ENCODE results near the gene MYL4. TPM values are rescaled to one million over a fixed set of nuclear protein-coding genes. Genes with fewer than 3 reads are reported as not detected.
"Not testable (repeated sequence)": the region's sequence is repeated elsewhere in the genome, so short reads cannot be mapped to it uniquely, and the experiment has no call there.

The MYL4 gene
- total RNA-seq, 8 experiments from 2014 or later = 0.71 TPM; not detected in 7

- in situ Hi-C loops (cut with MboI; ENCODE audit: low pct_unique_long_range_greater_than_20kb in 2 of 9, low sequenced_read_pairs in 9 of 9, unreplicated experiment in 9 of 9) = no loop called here
- peak overlapping the region; percentile 38 to 50 (median 41) for H3K4me3 ChIP-seq
- peaks cover 0 to 9% of the 10 kb centered on the region in 2 donors for H3K4me1 ChIP-seq (replicated peaks in 1 of 2)
- H3K27ac ChIP-seq = no peak overlapping the region
- no peak for ATAC-seq (replicated peaks in 6 of 8)
- 3 to 60% (median 19%) methylated on average over 1 to 15 of the region's 15 CpGs for WGBS, 10 experiments
Observed at GRCh38 chr17:47254403-47254943, 45.3 kb downstream of the MYL4 start.

- in situ Hi-C loops (cut with MboI; ENCODE audit: low pct_unique_long_range_greater_than_20kb in 2 of 9, low sequenced_read_pairs in 9 of 9, unreplicated experiment in 9 of 9) = no loop called here
Observed at GRCh38 chr17:47257651-47258339, 48.6 kb downstream of the MYL4 start.

GRCh38 chr17:47262586-47262985 is 53.4 kb downstream of the MYL4 start:
- 60 to 100% (median 88%) methylated on average over 1 to 6 of the region's 7 CpGs; no CpG with 5 or more reads in 2 of the 10 experiments for WGBS, 10 experiments
- no peak overlapping the region for H3K27ac ChIP-seq
- H3K4me1 ChIP-seq (replicated peaks in 1 of 2) = peaks cover 0 to 4% of the 10 kb centered on the region in 2 donors
- ATAC-seq (replicated peaks in 6 of 8) = no peak
- in situ Hi-C loops (cut with MboI; ENCODE audit: low pct_unique_long_range_greater_than_20kb in 2 of 9, low sequenced_read_pairs in 9 of 9, unreplicated experiment in 9 of 9) = no loop called here
- no peak overlapping the region for H3K4me3 ChIP-seq

More at GRCh38 chr17:47257651-47258339, 48.6 kb downstream of the MYL4 start:
- 0 to 71% (median 21%) methylated on average over 1 to 8 of the region's 9 CpGs; no CpG with 5 or more reads in 4 of the 10 experiments for WGBS, 10 experiments
- Histone ChIP-seq H3K27ac (no peak overlapping the region), H3K4me1 (replicated peaks in 1 of 2) (peaks cover 0 to 3% of the 10 kb centered on the region in 2 donors), H3K4me3 (no peak overlapping the region)
- ATAC-seq (replicated peaks in 6 of 8) = peak in 1 of 8 experiments; percentile 37

GRCh38 chr17:47264166-47264565 is 55.0 kb downstream of the MYL4 start:
- ATAC-seq (replicated peaks in 6 of 8) = no peak
- in situ Hi-C loops (cut with MboI; ENCODE audit: low pct_unique_long_range_greater_than_20kb in 2 of 9, low sequenced_read_pairs in 9 of 9, unreplicated experiment in 9 of 9) = no loop called here
- Histone ChIP-seq H3K4me3 (no peak overlapping the region), H3K27ac (no peak overlapping the region), H3K4me1 (replicated peaks in 1 of 2) (peaks cover 0 to 4% of the 10 kb centered on the region in 2 donors)
- 60 to 100% (median 100%) methylated on average over 1 to 2 of the region's 2 CpGs; no CpG with 5 or more reads in 1 of the 10 experiments for WGBS, 10 experiments

GRCh38 chr17:47265983-47266541 is 56.9 kb downstream of the MYL4 start:
- in situ Hi-C loops (cut with MboI; ENCODE audit: low pct_unique_long_range_greater_than_20kb in 2 of 9, low sequenced_read_pairs in 9 of 9, unreplicated experiment in 9 of 9) = no loop called here
- peak in 5 of 8 experiments; percentile 36 to 69 (median 56) for ATAC-seq (replicated peaks in 6 of 8)
- Histone ChIP-seq H3K4me3 (no peak overlapping the region), H3K4me1 (replicated peaks in 1 of 2) (peaks cover 0 to 4% of the 10 kb centered on the region in 2 donors), H3K27ac (no peak overlapping the region)
- WGBS, 10 experiments = 0 to 100% (median 80%) methylated on average over 1 to 2 of the region's 2 CpGs; no CpG with 5 or more reads in 3 of the 10 experiments

- no peak for ATAC-seq (replicated peaks in 6 of 8)
- Histone ChIP-seq H3K4me1 (replicated peaks in 1 of 2) (peaks cover 0 to 4% of the 10 kb centered on the region in 2 donors), H3K4me3 (no peak overlapping the region), H3K27ac (no peak overlapping the region)
- in situ Hi-C loops (cut with MboI; ENCODE audit: low pct_unique_long_range_greater_than_20kb in 2 of 9, low sequenced_read_pairs in 9 of 9, unreplicated experiment in 9 of 9) = no loop called here
- WGBS, 10 experiments = 32 to 95% (median 71%) methylated on average over 1 to 6 of the region's 6 CpGs; no CpG with 5 or more reads in 1 of the 10 experiments
Observed at GRCh38 chr17:47266782-47267181, 57.6 kb downstream of the MYL4 start.

GRCh38 chr17:47267354-47267828 is 58.2 kb downstream of the MYL4 start:
- no peak overlapping the region for H3K27ac ChIP-seq
- H3K4me3 ChIP-seq = no peak overlapping the region
- H3K4me1 ChIP-seq (replicated peaks in 1 of 2) = peaks cover 0 to 4% of the 10 kb centered on the region in 2 donors
- peak in 7 of 8 experiments; percentile 42 to 88 (median 58) for ATAC-seq (replicated peaks in 6 of 8)
- in situ Hi-C loops (cut with MboI; ENCODE audit: low pct_unique_long_range_greater_than_20kb in 2 of 9, low sequenced_read_pairs in 9 of 9, unreplicated experiment in 9 of 9) = no loop called here
- 0 to 17% (median 0%) methylated on average over 1 of the region's 1 CpG; no CpG with 5 or more reads in 7 of the 10 experiments for WGBS, 10 experiments

GRCh38 chr17:47268964-47269363 is 59.8 kb downstream of the MYL4 start:
- ATAC-seq (replicated peaks in 6 of 8); H3K4me3 ChIP-seq; H3K4me1 ChIP-seq (replicated peaks in 1 of 2); H3K27ac ChIP-seq; in situ Hi-C loops (cut with MboI; ENCODE audit: low pct_unique_long_range_greater_than_20kb in 2 of 9, low sequenced_read_pairs in 9 of 9, unreplicated experiment in 9 of 9): not testable (repeated sequence)
- 49 to 100% (median 73%) methylated on average over 1 to 3 of the region's 3 CpGs; no CpG with 5 or more reads in 1 of the 10 experiments for WGBS, 10 experiments

GRCh38 chr17:47269561-47270280 is 60.6 kb downstream of the MYL4 start:
- H3K4me3 ChIP-seq; in situ Hi-C loops (cut with MboI; ENCODE audit: low pct_unique_long_range_greater_than_20kb in 2 of 9, low sequenced_read_pairs in 9 of 9, unreplicated experiment in 9 of 9); H3K27ac ChIP-seq; H3K4me1 ChIP-seq (replicated peaks in 1 of 2); ATAC-seq (replicated peaks in 6 of 8): not testable (repeated sequence)

- WGBS, 10 experiments = 20 to 100% (median 76%) methylated on average over 1 to 2 of the region's 2 CpGs; no CpG with 5 or more reads in 1 of the 10 experiments
- H3K4me1 ChIP-seq (replicated peaks in 1 of 2) = peaks cover 10 to 13% of the 10 kb centered on the region in 2 donors
- H3K27ac ChIP-seq = no peak overlapping the region
- no peak for ATAC-seq (replicated peaks in 6 of 8)
- H3K4me3 ChIP-seq = no peak overlapping the region
- in situ Hi-C loops (cut with MboI; ENCODE audit: low pct_unique_long_range_greater_than_20kb in 2 of 9, low sequenced_read_pairs in 9 of 9, unreplicated experiment in 9 of 9) = no loop called here
Observed at GRCh38 chr17:47270946-47271705, 62.0 kb downstream of the MYL4 start.

- Histone ChIP-seq H3K27ac (no peak overlapping the region), H3K4me3 (no peak overlapping the region), H3K4me1 (replicated peaks in 1 of 2) (peaks cover 12 to 16% of the 10 kb centered on the region in 2 donors)
- no peak for ATAC-seq (replicated peaks in 6 of 8)
- in situ Hi-C loops (cut with MboI; ENCODE audit: low pct_unique_long_range_greater_than_20kb in 2 of 9, low sequenced_read_pairs in 9 of 9, unreplicated experiment in 9 of 9) = no loop called here
- WGBS, 10 experiments = 40 to 96% (median 81%) methylated on average over 1 of the region's 1 CpG; no CpG with 5 or more reads in 2 of the 10 experiments
Observed at GRCh38 chr17:47272491-47272890, 63.3 kb downstream of the MYL4 start.

GRCh38 chr17:47273245-47273644 is 64.1 kb downstream of the MYL4 start:
- Histone ChIP-seq H3K27ac (no peak overlapping the region), H3K4me1 (replicated peaks in 1 of 2) (peaks cover 12 to 16% of the 10 kb centered on the region in 2 donors), H3K4me3 (no peak overlapping the region)
- in situ Hi-C loops (cut with MboI; ENCODE audit: low pct_unique_long_range_greater_than_20kb in 2 of 9, low sequenced_read_pairs in 9 of 9, unreplicated experiment in 9 of 9) = no loop called here
- WGBS, 10 experiments = 33 to 100% (median 80%) methylated on average over 1 to 2 of the region's 2 CpGs; no CpG with 5 or more reads in 5 of the 10 experiments
- ATAC-seq (replicated peaks in 6 of 8) = no peak
